GM18907 (cell line): ENCODE measurements around the gene CSNK1D.
"Not testable (repeated sequence)": the region's sequence is repeated elsewhere in the genome, so short reads cannot be mapped to it uniquely, and the experiment has no call there.

Source experiments
- ATAC-seq: cut with Tn5 transposase; IDR thresholded peaks from one replicate; pipeline ENCODE4 v1.9.1; 2021; ENCODE audit warnings: mild to moderate bottlenecking, moderate library complexity; ENCODE audit not compliant: unreplicated experiment

CSNK1D gene

DNA sequence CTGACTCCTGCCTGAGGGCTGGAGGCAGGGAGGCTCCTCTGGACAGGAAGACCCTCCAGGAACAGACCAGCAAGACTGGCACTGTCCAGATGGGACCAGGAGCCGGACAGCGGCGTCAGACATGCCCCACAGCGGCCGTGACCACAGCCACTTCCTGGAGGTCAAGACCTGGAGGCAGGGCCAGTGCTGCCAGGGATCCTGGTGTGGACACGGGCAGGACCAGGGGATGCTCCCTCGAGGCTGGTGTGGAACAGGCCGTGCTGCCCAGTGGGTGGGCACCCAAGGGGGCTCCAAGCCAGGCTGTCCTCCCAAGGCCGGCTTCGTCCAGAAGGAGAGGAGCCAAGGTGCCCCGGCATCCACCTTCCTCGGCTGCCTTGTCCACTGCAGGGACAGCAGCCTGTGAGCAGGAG, 56.4 kb downstream of the CSNK1D start:
- ATAC-seq, result no peak

- peak; percentile 50 for ATAC-seq
Measured at GRCh38 chr17:82216301-82217119, 57.0 kb downstream of the CSNK1D start.

- ATAC-seq, result no peak
Measured at GRCh38 chr17:82215972-82216300, 57.6 kb downstream of the CSNK1D start.

GRCh38 chr17:82215095-82215971, 58.2 kb downstream of the CSNK1D start:
- no peak for ATAC-seq

DNA sequence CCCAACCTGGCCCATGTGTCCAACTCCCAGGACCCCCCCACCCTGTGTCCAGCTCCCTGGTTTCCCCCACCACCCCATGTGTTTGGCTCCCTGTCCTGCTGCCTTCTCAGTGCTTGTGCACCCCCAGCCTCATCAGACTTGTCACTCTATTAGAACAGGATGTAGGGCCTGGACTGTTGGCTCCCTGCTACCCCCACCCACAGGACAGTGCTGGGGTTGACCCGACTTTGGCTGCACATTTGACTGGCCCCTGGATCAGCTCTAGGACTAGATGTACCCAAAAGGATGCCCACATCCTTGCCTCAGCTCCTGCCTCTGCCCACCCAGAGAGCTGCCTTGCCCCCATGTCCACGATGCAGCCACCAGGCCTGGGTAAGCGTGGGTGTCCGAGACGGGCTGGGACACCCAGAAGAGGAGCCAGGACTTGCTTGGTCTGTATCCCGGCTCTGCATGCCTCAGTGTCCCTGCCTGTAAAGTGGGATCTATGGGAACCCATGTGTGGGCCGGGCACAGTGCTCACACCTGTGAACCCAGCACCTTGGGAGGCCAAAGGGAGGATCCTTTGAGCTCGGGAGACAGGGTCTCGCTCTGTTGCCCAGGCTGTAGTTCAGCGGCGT, 59.4 kb downstream of the CSNK1D start:
- no peak for ATAC-seq

- peak; percentile 5 for ATAC-seq
Measured at GRCh38 chr17:82213251-82214011, 60.1 kb downstream of the CSNK1D start.

GRCh38 chr17:82212331-82213250, 60.9 kb downstream of the CSNK1D start, which contains the start of gene CCDC57:
Gene CCDC57 (minus strand): TSS chr17:82212842. CDS start chr17:82201944, 10,898 bp downstream.
- ATAC-seq, result peak; percentile 63

GRCh38 chr17:82210655-82211054, 62.8 kb downstream of the CSNK1D start:
- ATAC-seq, result not testable (repeated sequence)

- no peak for ATAC-seq
Measured at GRCh38 chr17:82205720-82206508, 67.6 kb downstream of the CSNK1D start.

- no peak for ATAC-seq
Measured at GRCh38 chr17:82204831-82205719, 68.4 kb downstream of the CSNK1D start.

- no peak for ATAC-seq
Measured at GRCh38 chr17:82203920-82204319, 69.6 kb downstream of the CSNK1D start.

- ATAC-seq, result no peak
Measured at GRCh38 chr17:82202981-82203380, 70.5 kb downstream of the CSNK1D start.

DNA sequence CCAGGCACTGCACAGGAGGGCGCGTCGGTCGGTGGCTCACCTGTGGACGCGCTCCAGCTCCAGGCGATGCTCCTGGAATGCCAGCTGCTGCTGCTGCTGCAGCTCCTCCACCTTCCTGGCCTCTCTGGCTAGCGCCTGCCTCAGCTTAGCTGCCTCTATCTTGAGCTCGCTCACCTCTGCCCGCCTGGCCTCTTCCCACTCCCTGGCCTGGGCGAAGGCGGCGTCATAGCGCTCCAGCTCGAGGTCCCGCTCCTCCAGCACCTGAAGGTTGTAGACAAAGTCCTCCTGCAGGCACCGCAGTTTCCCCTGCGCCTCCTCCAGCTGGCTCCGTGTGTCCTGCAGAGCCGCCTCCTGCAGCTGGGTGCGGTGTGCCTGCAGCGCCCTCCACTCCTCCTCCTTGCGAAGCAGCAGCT, 72.0 kb downstream of the CSNK1D start:
- no peak for ATAC-seq

- ATAC-seq, result no peak
Measured at GRCh38 chr17:82200743-82201497, 72.6 kb downstream of the CSNK1D start.

DNA sequence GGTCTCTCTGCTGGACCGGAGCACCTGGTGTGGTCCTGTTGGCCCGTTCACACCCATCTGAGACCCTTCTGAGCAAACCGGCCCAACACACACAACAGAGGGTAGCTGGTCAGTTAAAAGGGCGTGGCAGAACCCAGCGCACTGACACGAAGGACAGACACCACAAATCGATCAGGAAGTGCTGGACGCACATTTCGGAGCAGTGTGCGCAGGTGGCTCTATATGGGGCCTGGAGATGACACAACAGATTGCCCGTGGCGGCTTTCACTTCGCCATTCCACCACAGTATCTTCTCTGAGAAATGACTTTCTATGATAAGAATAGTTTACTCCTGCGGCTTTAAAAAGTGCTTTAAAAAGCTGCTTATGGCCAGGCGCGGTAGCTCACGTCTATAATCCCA, 73.4 kb downstream of the CSNK1D start:
- ATAC-seq, result no peak

- no peak for ATAC-seq
Measured at GRCh38 chr17:82199496-82199895, 74.0 kb downstream of the CSNK1D start.

- ATAC-seq, result no peak
Measured at GRCh38 chr17:82198092-82198491, 75.4 kb downstream of the CSNK1D start.
